Measurements from ENCODE around the gene RAB12.

The RAB12 gene

GRCh38 chr18:8608795-8609658, at the start of gene RAB12:
Gene RAB12, plus strand, starts transcription at chr18:8609437. Its CDS starts 3 bp downstream, at chr18:8609440.
- Histone ChIP-seq H3K4me2 (ENCODE audit: low read depth, low read length, poor library complexity, severe bottlenecking) (peak within 1 kb of the TSS; percentile 89), H3K79me2 (ENCODE audit: insufficient read depth, low read length) (peaks cover 43% of the 10 kb centered on the region), H3K36me3 (ENCODE audit: insufficient read depth, low read length) (no peaks in the 10 kb centered on the region), H3K27me3 (ENCODE audit: insufficient read depth, low read length, poor library complexity, severe bottlenecking) (no peaks in the 10 kb centered on the region), H3K9ac (ENCODE audit: low read depth, low read length, poor library complexity, severe bottlenecking) (peak within 1 kb of the TSS; percentile 97), H4K20me1 (ENCODE audit: insufficient read depth, low read length, poor library complexity, severe bottlenecking) (peaks cover 44% of the 10 kb centered on the region), H3K4me3 (ENCODE audit: low read length, poor library complexity, severe bottlenecking) (peak within 1 kb of the TSS; percentile 91), H3K4me1 (ENCODE audit: insufficient read depth, low read length, poor library complexity, severe bottlenecking) (peaks cover 41% of the 10 kb centered on the region), H2AFZ (ENCODE audit: low read length) (peak within 1 kb of the TSS; percentile 100), H3F3A (ENCODE audit: low read depth) (no peaks in the 10 kb centered on the region), H3K9me3 (ENCODE audit: insufficient read depth, low read depth, low read length) (no peaks in the 10 kb centered on the region), H3K9me2 (replicated peaks; ENCODE audit: low read depth, low read length) (no peaks in the 10 kb centered on the region)
- TF ChIP-seq EZH2phosphoT487 (IDR thresholded peaks at IDR 0.05; ENCODE audit: borderline replicate concordance) (no peak), CTCF (conservative IDR thresholded peaks at IDR 0.05; ENCODE audit: low read length) (peak; percentile 32)

GRCh38 chr18:8559612-8560186, 49.5 kb upstream of the RAB12 start:
- TF ChIP-seq EZH2phosphoT487 (IDR thresholded peaks at IDR 0.05; ENCODE audit: borderline replicate concordance) (no peak), CTCF (conservative IDR thresholded peaks at IDR 0.05; ENCODE audit: low read length) (no peak)
- Histone ChIP-seq H4K20me1 (ENCODE audit: insufficient read depth, low read length, poor library complexity, severe bottlenecking) (no peaks in the 10 kb centered on the region), H3K36me3 (ENCODE audit: insufficient read depth, low read length) (no peaks in the 10 kb centered on the region), H3K9ac (ENCODE audit: low read depth, low read length, poor library complexity, severe bottlenecking) (no peak overlapping the region), H3K4me3 (ENCODE audit: low read length, poor library complexity, severe bottlenecking) (no peak overlapping the region), H3K79me2 (ENCODE audit: insufficient read depth, low read length) (no peaks in the 10 kb centered on the region), H3K9me2 (replicated peaks; ENCODE audit: low read depth, low read length) (no peaks in the 10 kb centered on the region), H3K4me2 (ENCODE audit: low read depth, low read length, poor library complexity, severe bottlenecking) (no peak overlapping the region), H3K4me1 (ENCODE audit: insufficient read depth, low read length, poor library complexity, severe bottlenecking) (no peaks in the 10 kb centered on the region), H3F3A (ENCODE audit: low read depth) (no peaks in the 10 kb centered on the region), H3K27me3 (ENCODE audit: insufficient read depth, low read length, poor library complexity, severe bottlenecking) (no peaks in the 10 kb centered on the region), H3K9me3 (ENCODE audit: insufficient read depth, low read depth, low read length) (no peaks in the 10 kb centered on the region), H2AFZ (ENCODE audit: low read length) (no peak overlapping the region)

GRCh38 chr18:8561123-8561910, 47.9 kb upstream of the RAB12 start:
- TF ChIP-seq CTCF (conservative IDR thresholded peaks at IDR 0.05; ENCODE audit: low read length) (no peak), EZH2phosphoT487 (IDR thresholded peaks at IDR 0.05; ENCODE audit: borderline replicate concordance) (no peak)
- H3K4me3 ChIP-seq (ENCODE audit: low read length, poor library complexity, severe bottlenecking) = no peak overlapping the region
- no peaks in the 10 kb centered on the region for H3K36me3 ChIP-seq (ENCODE audit: insufficient read depth, low read length)
- no peak overlapping the region for H3K9ac ChIP-seq (ENCODE audit: low read depth, low read length, poor library complexity, severe bottlenecking)
- H3K9me2 ChIP-seq (replicated peaks; ENCODE audit: low read depth, low read length) = no peaks in the 10 kb centered on the region
- no peaks in the 10 kb centered on the region for H3K9me3 ChIP-seq (ENCODE audit: insufficient read depth, low read depth, low read length)
- H4K20me1 ChIP-seq (ENCODE audit: insufficient read depth, low read length, poor library complexity, severe bottlenecking) = no peaks in the 10 kb centered on the region
- no peak overlapping the region for H3K4me2 ChIP-seq (ENCODE audit: low read depth, low read length, poor library complexity, severe bottlenecking)
- H2AFZ ChIP-seq (ENCODE audit: low read length) = no peak overlapping the region
- H3K4me1 ChIP-seq (ENCODE audit: insufficient read depth, low read length, poor library complexity, severe bottlenecking) = no peaks in the 10 kb centered on the region
- no peaks in the 10 kb centered on the region for H3K27me3 ChIP-seq (ENCODE audit: insufficient read depth, low read length, poor library complexity, severe bottlenecking)
- H3F3A ChIP-seq (ENCODE audit: low read depth) = no peaks in the 10 kb centered on the region
- H3K79me2 ChIP-seq (ENCODE audit: insufficient read depth, low read length) = no peaks in the 10 kb centered on the region

All from Loucy (cell line).